ENCODE data around the gene GRM4.
"Not testable (repeated sequence)": the region's sequence is repeated elsewhere in the genome, so short reads cannot be mapped to it uniquely, and the experiment has no call there.

GRM4 gene

GRCh38 chr6:34146021-34146782 lies at the start of gene GRM4:
TSS of gene GRM4 (minus strand) at chr6:34146087. CDS start at chr6:34133496, 12,591 bp downstream.
- TF ChIP-seq CTCF (IDR thresholded peaks at IDR 0.05; ENCODE audit: low read depth, low read length, missing control alignments): no peak
- DNase-seq (ENCODE audit: low read depth): no peak
- H3K4me3 ChIP-seq (ENCODE audit: low read depth, low read length): peak within 1 kb of the TSS; percentile 16; the same call in 1 of the 2 replicates

GRCh38 chr6:34194772-34195171 lies 48.9 kb upstream of the GRM4 start:
- DNase-seq (ENCODE audit: low read depth): no peak
- TF ChIP-seq CTCF (IDR thresholded peaks at IDR 0.05; ENCODE audit: low read depth, low read length, missing control alignments): no peak
- no peak overlapping the region for H3K4me3 ChIP-seq (ENCODE audit: low read depth, low read length)

- no peak overlapping the region for H3K4me3 ChIP-seq (ENCODE audit: low read depth, low read length)
- no peak for TF ChIP-seq CTCF (IDR thresholded peaks at IDR 0.05; ENCODE audit: low read depth, low read length, missing control alignments)
- no peak for DNase-seq (ENCODE audit: low read depth)
Measured at GRCh38 chr6:34190504-34191122, 44.7 kb upstream of the GRM4 start.

GRCh38 chr6:34189806-34190503 lies 44.1 kb upstream of the GRM4 start:
- no peak for DNase-seq (ENCODE audit: low read depth)
- TF ChIP-seq CTCF (IDR thresholded peaks at IDR 0.05; ENCODE audit: low read depth, low read length, missing control alignments): peak; percentile 27
- no peak overlapping the region for H3K4me3 ChIP-seq (ENCODE audit: low read depth, low read length)

- not testable (repeated sequence) for H3K4me3 ChIP-seq (ENCODE audit: low read depth, low read length); DNase-seq (ENCODE audit: low read depth)
Measured at GRCh38 chr6:34184726-34185125, 38.8 kb upstream of the GRM4 start.

- peak; percentile 81 for DNase-seq (ENCODE audit: low read depth)
- no peak for TF ChIP-seq CTCF (IDR thresholded peaks at IDR 0.05; ENCODE audit: low read depth, low read length, missing control alignments)
- H3K4me3 ChIP-seq (ENCODE audit: low read depth, low read length): peak overlapping the region; percentile 15
Measured at GRCh38 chr6:34182751-34183531, 37.1 kb upstream of the GRM4 start.

GRCh38 chr6:34181908-34182307 lies 36.0 kb upstream of the GRM4 start:
- no peak for DNase-seq (ENCODE audit: low read depth)
- no peak overlapping the region for H3K4me3 ChIP-seq (ENCODE audit: low read depth, low read length)
- TF ChIP-seq CTCF (IDR thresholded peaks at IDR 0.05; ENCODE audit: low read depth, low read length, missing control alignments): no peak
